RWPE2 (cell line): ENCODE data around the gene NDUFS1.

Source experiments
- ATAC-seq: fragments of 200-7000 bp; cut with Tn5 transposase; 3 replicates; pipeline ENCODE4 v1.9.1; 2021; ENCODE audit warnings: low read depth
- DNase-seq: peaks from one replicate; pipeline ENCODE4 v3.0.0-alpha.2; 2020; ENCODE audit warnings: low spot score
- H3K27ac ChIP-seq: fragments of 450-650 bp; 2 replicates; pipeline ENCODE4 v1.5.1; 2017; ENCODE audit warnings: mild to moderate bottlenecking; ENCODE audit not compliant: poor library complexity, severe bottlenecking
- H3K27me3 ChIP-seq: fragments of 250-450 bp; sonication (Bioruptor Pico); 2 replicates; pipeline ENCODE4 v1.5.1; 2021; ENCODE audit warnings: mild to moderate bottlenecking, moderate library complexity; ENCODE audit not compliant: insufficient read depth, poor library complexity, severe bottlenecking
- H3K36me3 ChIP-seq: fragments of 250-450 bp; sonication (Bioruptor Pico); 2 replicates; pipeline ENCODE4 v1.5.1; 2020; ENCODE audit warnings: low read depth, mild to moderate bottlenecking, moderate library complexity
- H3K4me1 ChIP-seq: fragments of 250-450 bp; sonication (Bioruptor Pico); 2 replicates; pipeline ENCODE4 v1.5.1; 2021; ENCODE audit warnings: mild to moderate bottlenecking, moderate library complexity; ENCODE audit not compliant: insufficient read depth, poor library complexity, severe bottlenecking
- H3K4me3 ChIP-seq: fragments of 250-450 bp; sonication (Bioruptor Pico); 2 replicates; pipeline ENCODE4 v1.5.1; 2021; ENCODE audit warnings: mild to moderate bottlenecking, moderate library complexity; ENCODE audit not compliant: severe bottlenecking
- H3K9me3 ChIP-seq: fragments of 250-450 bp; sonication (Bioruptor Pico); 2 replicates; pipeline ENCODE4 v1.5.1; 2021; ENCODE audit warnings: mild to moderate bottlenecking, moderate library complexity; ENCODE audit not compliant: severe bottlenecking
- CTCF ChIP-seq: fragments of 450-650 bp; IDR thresholded peaks from one replicate; pipeline ENCODE4 v1.5.1; 2017; ENCODE audit warnings: mild to moderate bottlenecking, moderate library complexity; ENCODE audit not compliant: poor library complexity, severe bottlenecking

Gene NDUFS1

GRCh38 chr2:206115026-206115578, 44.1 kb downstream of the NDUFS1 start:
- Histone ChIP-seq H3K9me3 (no peaks in the 10 kb centered on the region), H3K36me3 (peaks cover 18% of the 10 kb centered on the region), H3K27ac (no peak overlapping the region), H3K4me1 (no peaks in the 10 kb centered on the region), H3K27me3 (no peaks in the 10 kb centered on the region), H3K4me3 (no peak overlapping the region)
- DNase-seq, result no peak
- ATAC-seq, result no peak
- no peak for TF ChIP-seq CTCF

GRCh38 chr2:206112846-206113547, 46.2 kb downstream of the NDUFS1 start:
- no peak overlapping the region for H3K4me3 ChIP-seq
- H3K36me3 ChIP-seq, result peaks cover 14% of the 10 kb centered on the region; the same call in 1 of the 2 replicates
- no peaks in the 10 kb centered on the region for H3K27me3 ChIP-seq
- no peaks in the 10 kb centered on the region for H3K9me3 ChIP-seq
- no peak overlapping the region for H3K27ac ChIP-seq
- no peaks in the 10 kb centered on the region for H3K4me1 ChIP-seq
- no peak for TF ChIP-seq CTCF
- DNase-seq (no peak), ATAC-seq (peak; percentile 21; the same call in 1 of the 3 replicates)

- no peak overlapping the region for H3K4me3 ChIP-seq
- H3K4me1 ChIP-seq, result no peaks in the 10 kb centered on the region
- no peak overlapping the region for H3K27ac ChIP-seq
- TF ChIP-seq CTCF, result no peak
- ATAC-seq (no peak; the same call in 2 of the 3 replicates), DNase-seq (no peak)
- H3K9me3 ChIP-seq, result no peaks in the 10 kb centered on the region
- peaks cover 7% of the 10 kb centered on the region; the same call in 1 of the 2 replicates for H3K36me3 ChIP-seq
- H3K27me3 ChIP-seq, result no peaks in the 10 kb centered on the region
Measured at GRCh38 chr2:206112108-206112507, 47.1 kb downstream of the NDUFS1 start.

GRCh38 chr2:206108713-206109112, 50.5 kb downstream of the NDUFS1 start:
- no peaks in the 10 kb centered on the region for H3K27me3 ChIP-seq
- H3K9me3 ChIP-seq, result no peaks in the 10 kb centered on the region
- no peak overlapping the region for H3K4me3 ChIP-seq
- H3K27ac ChIP-seq, result no peak overlapping the region
- no peak for ATAC-seq
- no peak for TF ChIP-seq CTCF
- H3K36me3 ChIP-seq, result no peaks in the 10 kb centered on the region
- DNase-seq, result no peak
- H3K4me1 ChIP-seq, result peaks cover 7% of the 10 kb centered on the region

- DNase-seq (no peak), ATAC-seq (no peak)
- no peak for TF ChIP-seq CTCF
- Histone ChIP-seq H3K27ac (peak overlapping the region; percentile 36), H3K36me3 (no peaks in the 10 kb centered on the region), H3K4me1 (peaks cover 7% of the 10 kb centered on the region), H3K27me3 (no peaks in the 10 kb centered on the region), H3K4me3 (no peak overlapping the region), H3K9me3 (no peaks in the 10 kb centered on the region)
Measured at GRCh38 chr2:206105541-206105940, 53.7 kb downstream of the NDUFS1 start.
